ENCODE results near the gene ABCB8. TPM values are rescaled to one million over a fixed set of nuclear protein-coding genes. Genes with fewer than 3 reads are reported as not detected.
A peak's percentile ranks its signal among the peaks of the same experiment; 100 is the strongest.

The ABCB8 gene
- total and polyA plus RNA-seq, 9 of the 15 experiments (the other 6 are each of a cell fraction or from before 2014, with no cell fraction given) = 7.6 to 106 (median 36.3) TPM

GRCh38 chr7:151009327-151010036 lies 18.8 kb upstream of the ABCB8 start (continued):
- no peak for TF ChIP-seq ZNF584 (CRISPR knock-in tag; IDR thresholded peaks at IDR 0.05; ENCODE audit: low read depth)
- TF ChIP-seq BRF1 (IDR thresholded peaks at IDR 0.05; ENCODE audit: borderline replicate concordance, extremely low read depth, insufficient read length) = no peak
- TF ChIP-seq ZNF512 (tag; IDR thresholded peaks at IDR 0.05) = no peak
- no peak for TF ChIP-seq CBX8 (IDR thresholded peaks at IDR 0.05; ENCODE audit: borderline replicate concordance, extremely low read depth, low read depth, low read length, poor library complexity, severe bottlenecking)
- TF ChIP-seq SMARCA4 (IDR thresholded peaks at IDR 0.05) = no peak
- TF ChIP-seq PHF8 (IDR thresholded peaks at IDR 0.05; ENCODE audit: borderline replicate concordance, low read length) = no peak
- TF ChIP-seq ZNF398 (CRISPR knock-in tag; IDR thresholded peaks at IDR 0.05) = no peak
- no peak for TF ChIP-seq FOXA1 (IDR thresholded peaks at IDR 0.05; ENCODE audit: borderline replicate concordance)
- TF ChIP-seq ZNF696 (CRISPR knock-in tag; conservative IDR thresholded peaks at IDR 0.05) = no peak
- TF ChIP-seq ZC3H11A (IDR thresholded peaks at IDR 0.05; ENCODE audit: low read depth, low read length) = no peak
- TF ChIP-seq HOMEZ (CRISPR knock-in tag; IDR thresholded peaks at IDR 0.05) = no peak
- TF ChIP-seq FIP1L1 (IDR thresholded peaks at IDR 0.05; ENCODE audit: low read depth, low read length, poor library complexity, severe bottlenecking) = no peak
- peak; percentile 56; the same call in 1 of the 2 replicates for TF ChIP-seq GATAD2A (IDR thresholded peaks at IDR 0.05)
- no peak for TF ChIP-seq ZNF785 (CRISPR knock-in tag; IDR thresholded peaks at IDR 0.05)
- no peak for TF ChIP-seq RCOR1 (IDR thresholded peaks at IDR 0.05; ENCODE audit: borderline replicate concordance in 1 of 2, low read depth in 2 of 2, low read length in 2 of 2)
- no peak for TF ChIP-seq DPF2 (IDR thresholded peaks at IDR 0.05)
- TF ChIP-seq HDAC6 (IDR thresholded peaks at IDR 0.05; ENCODE audit: low read depth, low read length) = no peak
- TF ChIP-seq SIRT6 (IDR thresholded peaks at IDR 0.05; ENCODE audit: low read depth, low read length) = no peak
- no peak for TF ChIP-seq BCOR (IDR thresholded peaks at IDR 0.05)
- TF ChIP-seq ZNF274 (IDR thresholded peaks at IDR 0.05; ENCODE audit: borderline replicate concordance, low read depth, low read length) = 0 out of 2 replicates have a peak, but pooled peaks have one; percentile 3
- no peak for TF ChIP-seq CBX3 (IDR thresholded peaks at IDR 0.05; ENCODE audit: borderline replicate concordance in 1 of 2, low read length in 2 of 2)
- TF ChIP-seq ZNF24 (IDR thresholded peaks at IDR 0.05) = no peak
- no peak for TF ChIP-seq ZNF384 (IDR thresholded peaks at IDR 0.05; ENCODE audit: low read depth, low read length)
- no peak for TF ChIP-seq ZBTB8A (IDR thresholded peaks at IDR 0.05; ENCODE audit: partially characterized antibody)

All from K562 (cell line).